ENCODE measurements around the gene CGN. TPM values are rescaled to one million over a fixed set of nuclear protein-coding genes. Genes with fewer than 3 reads are reported as not detected.

CGN gene
- total RNA-seq, 1 experiment from 2014 or later: 30.9 TPM

DNA sequence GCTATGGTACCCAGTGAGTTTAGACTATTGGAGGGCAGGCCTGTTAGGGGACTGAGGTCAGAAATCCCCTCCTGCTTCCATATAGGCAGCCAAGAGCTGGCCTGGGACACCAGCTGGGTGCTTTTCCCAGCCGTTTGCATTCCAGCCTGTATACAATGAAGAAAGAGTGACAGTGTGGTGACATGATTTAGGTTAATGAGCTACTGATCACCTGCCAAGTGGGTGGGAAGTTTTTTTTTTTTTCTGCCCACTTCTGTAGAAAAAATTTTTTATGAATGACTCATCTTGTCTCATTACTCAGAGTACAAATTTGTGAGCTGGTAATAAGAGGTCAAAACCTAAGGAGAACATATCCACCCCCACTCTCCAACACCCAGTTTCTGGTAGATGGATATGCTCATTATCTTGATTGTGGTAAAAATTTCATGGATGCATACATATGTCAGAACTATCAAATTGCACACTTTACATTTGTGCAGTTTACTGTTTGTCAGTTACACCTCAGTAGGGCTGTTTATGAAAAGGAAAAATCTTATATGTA lies 16.4 kb upstream of the CGN start:
- Histone ChIP-seq H2AK5ac (ENCODE audit: insufficient read length, low read length) (no peak overlapping the region), H3K9me3 (ENCODE audit: control insufficient read depth, low read depth, low read length) (no peaks in the 10 kb centered on the region), H3K27ac (ENCODE audit: insufficient read length, low read depth, low read length) (no peak overlapping the region), H4K8ac (replicated peaks; ENCODE audit: insufficient read length, low read depth, low read length) (no peak overlapping the region), H3K23me2 (ENCODE audit: insufficient read length, low read depth, low read length, poor library complexity, severe bottlenecking) (no peaks in the 10 kb centered on the region), H3K4ac (ENCODE audit: low read depth, low read length) (no peak overlapping the region), H4K20me1 (ENCODE audit: control insufficient read depth, insufficient read depth, insufficient read length) (no peaks in the 10 kb centered on the region), H3K23ac (ENCODE audit: insufficient read length, low read depth, low read length) (no peak overlapping the region), H3K18ac (ENCODE audit: insufficient read length, low read depth, low read length) (no peak overlapping the region), H4K91ac (ENCODE audit: insufficient read length, low read depth, low read length) (no peak overlapping the region), H3K4me1 (ENCODE audit: insufficient read depth, low read length) (no peaks in the 10 kb centered on the region), H3K27me3 (ENCODE audit: insufficient read depth, low read length) (no peaks in the 10 kb centered on the region), H3K79me2 (ENCODE audit: insufficient read depth, low read length) (no peaks in the 10 kb centered on the region), H3K9ac (ENCODE audit: extremely low read depth, insufficient read length, low read length) (no peak overlapping the region), H3K4me2 (ENCODE audit: insufficient read depth, insufficient read length, low read length) (no peak overlapping the region), H2BK20ac (ENCODE audit: low read depth, low read length, poor library complexity, severe bottlenecking) (no peak overlapping the region), H2BK12ac (ENCODE audit: insufficient read length, low read depth, low read length) (no peak overlapping the region), H3K79me1 (ENCODE audit: insufficient read depth, low read depth, low read length, poor library complexity, severe bottlenecking) (no peaks in the 10 kb centered on the region), H2AFZ (ENCODE audit: low read length) (no peak overlapping the region), H3T11ph (ENCODE audit: low read length) (no peak overlapping the region), H3K14ac (ENCODE audit: insufficient read depth, low read length) (no peak overlapping the region), H2BK120ac (ENCODE audit: low read depth, low read length, poor library complexity, severe bottlenecking) (no peak overlapping the region), H2BK5ac (ENCODE audit: insufficient read length, low read length) (no peak overlapping the region), H2BK15ac (ENCODE audit: low read depth, low read length) (no peak overlapping the region), H4K5ac (ENCODE audit: insufficient read length, low read depth, low read length) (no peak overlapping the region), H3K56ac (ENCODE audit: insufficient read length, low read depth, low read length) (no peak overlapping the region)
- Mint-ChIP-seq H3K27ac (peak overlapping the region in 1 of 3 experiments; percentile 40; a peak in 1 of 7 replicates), H3K4me1 (peaks cover 4 to 6% of the 10 kb centered on the region in 2 experiments; a peak in 3 of 4 replicates), H3K4me3 (no peak overlapping the region), H3K36me3 (ENCODE audit: insufficient read depth in 1 of 3, low read depth in 3 of 3) (no peaks in the 10 kb centered on the region), H3K27me3 (ENCODE audit: low read depth) (peaks cover 3% of the 10 kb centered on the region; the same call in 1 of the 2 replicates), H3K9me3 (no peaks in the 10 kb centered on the region; a peak in 1 of 5 replicates)
- no CpG with 5 or more reads among the region's 1 CpG for WGBS (ENCODE audit: extremely low coverage, insufficient read length, low lambda C conversion rate)
- TF ChIP-seq, protein P1, sequence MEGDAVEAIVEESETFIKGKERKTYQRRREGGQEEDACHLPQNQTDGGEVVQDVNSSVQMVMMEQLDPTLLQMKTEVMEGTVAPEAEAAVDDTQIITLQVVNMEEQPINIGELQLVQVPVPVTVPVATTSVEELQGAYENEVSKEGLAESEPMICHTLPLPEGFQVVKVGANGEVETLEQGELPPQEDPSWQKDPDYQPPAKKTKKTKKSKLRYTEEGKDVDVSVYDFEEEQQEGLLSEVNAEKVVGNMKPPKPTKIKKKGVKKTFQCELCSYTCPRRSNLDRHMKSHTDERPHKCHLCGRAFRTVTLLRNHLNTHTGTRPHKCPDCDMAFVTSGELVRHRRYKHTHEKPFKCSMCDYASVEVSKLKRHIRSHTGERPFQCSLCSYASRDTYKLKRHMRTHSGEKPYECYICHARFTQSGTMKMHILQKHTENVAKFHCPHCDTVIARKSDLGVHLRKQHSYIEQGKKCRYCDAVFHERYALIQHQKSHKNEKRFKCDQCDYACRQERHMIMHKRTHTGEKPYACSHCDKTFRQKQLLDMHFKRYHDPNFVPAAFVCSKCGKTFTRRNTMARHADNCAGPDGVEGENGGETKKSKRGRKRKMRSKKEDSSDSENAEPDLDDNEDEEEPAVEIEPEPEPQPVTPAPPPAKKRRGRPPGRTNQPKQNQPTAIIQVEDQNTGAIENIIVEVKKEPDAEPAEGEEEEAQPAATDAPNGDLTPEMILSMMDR (conservative IDR thresholded peaks at IDR 0.05): no peak
- no peak for DNase-seq
